ENCODE data around the gene PTPRK.

Gene PTPRK

GRCh38 chr6:127923135-127923534 lies 597.3 kb downstream of the PTPRK start:
- no peak for DNase-seq (ENCODE audit: low read depth in 2 of 2)

- DNase-seq (ENCODE audit: low read depth in 2 of 2): no peak
These were observed 598.4 kb downstream of the PTPRK start for GRCh38 chr6:127921982-127922381.

- DNase-seq (ENCODE audit: low read depth in 2 of 2): no peak
These were observed 599.6 kb downstream of the PTPRK start for GRCh38 chr6:127920804-127921203.

Data from stimulated activated CD8-positive, alpha-beta memory T cell treated with anti-CD3 and anti-CD28 coated beads, Interleukin-7, amount 100 ng/mL, for 1 hour (primary cell).